ENCODE data around the gene IL2. TPM values are rescaled to one million over a fixed set of nuclear protein-coding genes. Genes with fewer than 3 reads are reported as not detected.
A peak's percentile ranks its signal among the peaks of the same experiment; 100 is the strongest.

Gene IL2
- total RNA-seq, 1 donor from 2014 or later: not detected

DNA sequence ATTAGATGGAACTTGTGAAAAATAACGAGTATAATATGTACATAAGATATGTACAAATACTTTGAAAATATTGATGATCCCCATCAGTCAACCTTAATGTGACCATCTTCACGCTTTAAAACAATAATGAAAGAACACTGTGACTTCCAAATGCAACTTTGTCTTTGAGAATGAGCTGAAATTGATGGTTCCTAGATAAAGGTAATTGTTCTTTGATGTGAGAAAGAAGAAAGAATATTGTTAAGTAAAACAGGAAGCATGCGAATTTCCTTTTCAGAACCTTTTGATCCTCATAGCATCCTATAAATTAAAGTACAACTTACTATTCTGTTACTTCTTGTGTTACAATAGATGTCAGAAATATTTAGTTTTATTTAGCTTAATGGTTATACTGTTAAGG is 22.2 kb downstream of the IL2 start:
- H3K9me3 Mint-ChIP-seq (ENCODE audit: unreplicated experiment): peaks cover 1% of the 10 kb centered on the region
- no peaks in the 10 kb centered on the region for H3K27me3 Mint-ChIP-seq (ENCODE audit: unreplicated experiment)
- TF ChIP-seq, protein P1, sequence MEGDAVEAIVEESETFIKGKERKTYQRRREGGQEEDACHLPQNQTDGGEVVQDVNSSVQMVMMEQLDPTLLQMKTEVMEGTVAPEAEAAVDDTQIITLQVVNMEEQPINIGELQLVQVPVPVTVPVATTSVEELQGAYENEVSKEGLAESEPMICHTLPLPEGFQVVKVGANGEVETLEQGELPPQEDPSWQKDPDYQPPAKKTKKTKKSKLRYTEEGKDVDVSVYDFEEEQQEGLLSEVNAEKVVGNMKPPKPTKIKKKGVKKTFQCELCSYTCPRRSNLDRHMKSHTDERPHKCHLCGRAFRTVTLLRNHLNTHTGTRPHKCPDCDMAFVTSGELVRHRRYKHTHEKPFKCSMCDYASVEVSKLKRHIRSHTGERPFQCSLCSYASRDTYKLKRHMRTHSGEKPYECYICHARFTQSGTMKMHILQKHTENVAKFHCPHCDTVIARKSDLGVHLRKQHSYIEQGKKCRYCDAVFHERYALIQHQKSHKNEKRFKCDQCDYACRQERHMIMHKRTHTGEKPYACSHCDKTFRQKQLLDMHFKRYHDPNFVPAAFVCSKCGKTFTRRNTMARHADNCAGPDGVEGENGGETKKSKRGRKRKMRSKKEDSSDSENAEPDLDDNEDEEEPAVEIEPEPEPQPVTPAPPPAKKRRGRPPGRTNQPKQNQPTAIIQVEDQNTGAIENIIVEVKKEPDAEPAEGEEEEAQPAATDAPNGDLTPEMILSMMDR (IDR thresholded peaks at IDR 0.05; ENCODE audit: partially characterized antibody, unreplicated experiment): no peak
- H3K36me3 Mint-ChIP-seq (ENCODE audit: unreplicated experiment): no peaks in the 10 kb centered on the region
- H3K4me3 Mint-ChIP-seq (ENCODE audit: unreplicated experiment): no peak overlapping the region
- H3K4me1 Mint-ChIP-seq (ENCODE audit: low read depth, unreplicated experiment): no peaks in the 10 kb centered on the region
- DNase-seq: no peak
- H3K27ac Mint-ChIP-seq (ENCODE audit: unreplicated experiment): no peak overlapping the region

DNA sequence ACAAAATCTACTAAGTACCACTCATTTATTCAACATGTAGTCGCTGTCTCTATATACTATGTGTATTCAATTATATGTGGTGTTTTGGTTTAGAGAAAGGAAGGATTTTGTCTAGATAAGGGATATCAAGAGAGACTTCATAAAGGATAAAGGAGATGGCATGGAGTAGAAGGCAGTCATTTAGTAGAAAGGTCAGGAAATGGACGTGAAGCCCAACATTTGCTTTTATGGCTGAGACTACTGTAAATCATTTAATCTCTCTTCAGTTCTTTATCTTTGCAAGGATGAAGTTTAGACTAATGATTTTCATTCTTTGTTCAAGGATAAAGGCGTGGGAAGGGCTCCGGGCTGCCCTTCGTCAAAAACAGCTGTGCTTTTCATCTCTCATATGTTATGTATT is 25.2 kb downstream of the IL2 start:
- Mint-ChIP-seq H3K36me3 (ENCODE audit: unreplicated experiment) (no peaks in the 10 kb centered on the region), H3K4me3 (ENCODE audit: unreplicated experiment) (no peak overlapping the region), H3K9me3 (ENCODE audit: unreplicated experiment) (peaks cover 1% of the 10 kb centered on the region), H3K4me1 (ENCODE audit: low read depth, unreplicated experiment) (no peaks in the 10 kb centered on the region), H3K27ac (ENCODE audit: unreplicated experiment) (no peak overlapping the region), H3K27me3 (ENCODE audit: unreplicated experiment) (no peaks in the 10 kb centered on the region)
- TF ChIP-seq, protein P1 (IDR thresholded peaks at IDR 0.05; ENCODE audit: partially characterized antibody, unreplicated experiment): no peak
- no peak for DNase-seq

DNA sequence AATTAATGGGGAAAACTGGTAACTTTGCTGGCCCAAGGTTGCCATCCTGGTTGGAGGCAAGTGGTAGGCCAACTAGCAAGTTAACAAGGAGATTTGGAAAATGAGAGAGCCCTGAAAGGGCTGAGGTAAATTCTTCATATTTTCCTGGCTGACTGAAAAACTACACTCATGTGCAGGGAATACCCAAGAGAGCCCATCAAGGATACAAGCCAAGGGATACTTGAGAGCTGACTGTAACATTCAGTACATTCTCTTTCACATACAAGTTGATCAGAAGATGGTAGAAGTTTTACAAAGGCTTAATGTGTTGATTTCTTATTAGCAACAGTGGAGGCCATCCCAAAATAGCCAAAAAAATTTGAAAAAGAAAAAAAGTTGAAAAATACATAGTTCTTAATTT is 33.3 kb downstream of the IL2 start:
- Mint-ChIP-seq H3K27me3 (ENCODE audit: unreplicated experiment) (no peaks in the 10 kb centered on the region), H3K4me3 (ENCODE audit: unreplicated experiment) (no peak overlapping the region), H3K9me3 (ENCODE audit: unreplicated experiment) (no peaks in the 10 kb centered on the region), H3K4me1 (ENCODE audit: low read depth, unreplicated experiment) (no peaks in the 10 kb centered on the region), H3K27ac (ENCODE audit: unreplicated experiment) (no peak overlapping the region), H3K36me3 (ENCODE audit: unreplicated experiment) (no peaks in the 10 kb centered on the region)
- no peak for DNase-seq
- TF ChIP-seq, protein P1 (IDR thresholded peaks at IDR 0.05; ENCODE audit: partially characterized antibody, unreplicated experiment): no peak

DNA sequence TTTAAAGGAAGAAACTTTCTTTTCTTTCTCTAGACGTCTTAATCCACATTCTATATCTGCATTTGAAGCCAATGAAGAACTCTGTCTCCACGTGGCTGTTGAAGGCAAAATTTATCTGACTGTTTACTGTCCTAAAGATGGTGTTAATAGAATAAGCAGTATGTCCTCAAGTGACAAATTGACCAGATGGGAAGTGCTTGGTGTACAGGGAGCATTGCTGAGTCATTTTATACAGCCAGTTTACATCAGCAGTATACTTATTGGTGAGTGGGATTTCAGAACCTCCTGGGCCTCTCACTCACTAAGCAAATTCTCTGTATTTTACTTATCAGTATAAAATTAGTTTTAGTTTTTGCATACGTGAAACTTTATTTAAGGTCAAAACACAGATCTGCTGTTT is 44.0 kb downstream of the IL2 start:
- Mint-ChIP-seq H3K27ac (ENCODE audit: unreplicated experiment) (peak overlapping the region; percentile 54), H3K36me3 (ENCODE audit: unreplicated experiment) (no peaks in the 10 kb centered on the region), H3K4me1 (ENCODE audit: low read depth, unreplicated experiment) (peaks cover 8% of the 10 kb centered on the region), H3K9me3 (ENCODE audit: unreplicated experiment) (no peaks in the 10 kb centered on the region), H3K4me3 (ENCODE audit: unreplicated experiment) (peak overlapping the region; percentile 39), H3K27me3 (ENCODE audit: unreplicated experiment) (no peaks in the 10 kb centered on the region)
- TF ChIP-seq, protein P1 (IDR thresholded peaks at IDR 0.05; ENCODE audit: partially characterized antibody, unreplicated experiment): no peak
- DNase-seq: no peak

DNA sequence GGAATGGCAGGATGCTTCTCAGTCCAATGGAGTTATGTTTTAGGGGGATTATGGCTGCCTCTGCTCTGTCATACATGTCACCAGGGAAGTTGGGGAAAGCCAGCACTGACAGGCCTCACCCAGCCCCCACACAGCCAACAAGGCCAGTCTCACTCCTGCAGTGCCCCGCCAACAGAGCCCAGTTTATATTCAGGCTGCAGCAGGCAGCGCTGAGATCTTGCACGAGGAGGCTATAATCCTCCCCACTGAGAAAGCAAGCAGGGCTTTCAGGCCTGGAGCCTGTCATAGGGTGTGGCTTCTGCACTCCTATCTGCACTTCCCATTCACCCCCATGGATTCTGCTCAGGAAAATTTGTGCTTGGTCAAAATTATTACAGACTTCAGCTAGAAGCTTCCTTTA is 52.7 kb downstream of the IL2 start:
- H3K27me3 Mint-ChIP-seq (ENCODE audit: unreplicated experiment): no peaks in the 10 kb centered on the region
- DNase-seq: no peak
- TF ChIP-seq, protein P1 (IDR thresholded peaks at IDR 0.05; ENCODE audit: partially characterized antibody, unreplicated experiment): no peak
- H3K36me3 Mint-ChIP-seq (ENCODE audit: unreplicated experiment): no peaks in the 10 kb centered on the region
- no peak overlapping the region for H3K27ac Mint-ChIP-seq (ENCODE audit: unreplicated experiment)
- H3K9me3 Mint-ChIP-seq (ENCODE audit: unreplicated experiment): no peaks in the 10 kb centered on the region
- no peak overlapping the region for H3K4me3 Mint-ChIP-seq (ENCODE audit: unreplicated experiment)
- H3K4me1 Mint-ChIP-seq (ENCODE audit: low read depth, unreplicated experiment): no peaks in the 10 kb centered on the region

Other genes with a start within 250 kb of the IL2 start
- not detected for gene ADAD1, start 77.7 kb downstream of the IL2 start, total RNA-seq (ENCODE audit: unreplicated experiment)
- gene IL21, start 164.3 kb upstream of the IL2 start, total RNA-seq (ENCODE audit: unreplicated experiment): not detected

Measured in glutamatergic neuron (in vitro differentiated cells).